Mesothelial cell of epicardium (in vitro differentiated cells): Measurements from ENCODE around the gene PNPO. TPM values are rescaled to one million over a fixed set of nuclear protein-coding genes. Genes with fewer than 3 reads are reported as not detected.

Source experiments
- DNase-seq, 2 experiments: peaks; one replicate each; pipeline ENCODE4 v3.0.0; 2021; ENCODE audit warnings: low spot score in 2 of 2; ENCODE audit not compliant: unreplicated experiment in 2 of 2
- H3K27ac Mint-ChIP-seq: 2 replicates; pipeline ENCODE4 v1.8.0; 2021; ENCODE audit warnings: mixed read lengths
- H3K27me3 Mint-ChIP-seq: 2 replicates; pipeline ENCODE4 v1.8.0; 2021; ENCODE audit warnings: low read depth, mixed read lengths
- H3K36me3 Mint-ChIP-seq: 2 replicates; pipeline ENCODE4 v1.8.0; 2021; ENCODE audit warnings: mixed read lengths
- H3K4me1 Mint-ChIP-seq: 2 replicates; pipeline ENCODE4 v1.8.0; 2021; ENCODE audit warnings: mixed read lengths
- H3K4me3 Mint-ChIP-seq: 2 replicates; pipeline ENCODE4 v1.8.0; 2021; ENCODE audit warnings: mild to moderate bottlenecking, moderate library complexity, mixed read lengths
- H3K9me3 Mint-ChIP-seq: 2 replicates; pipeline ENCODE4 v1.8.0; 2021; ENCODE audit warnings: mixed read lengths
- total RNA-seq: library from RNA; stranded (reverse); gene quantifications from 3 replicates; pipeline ENCODE4 v1.2.1, GENCODE V29; 2021
- TF ChIP-seq, protein P1 (sequence below): fragments of 200-600 bp; sonication (generic); IDR thresholded peaks from one replicate; pipeline ENCODE4 v1.5.0; 2021; ENCODE audit warnings: antibody characterized with exemption; ENCODE audit not compliant: unreplicated experiment

PNPO gene
- total RNA-seq, 1 donor from 2014 or later: 7.4 TPM

DNA sequence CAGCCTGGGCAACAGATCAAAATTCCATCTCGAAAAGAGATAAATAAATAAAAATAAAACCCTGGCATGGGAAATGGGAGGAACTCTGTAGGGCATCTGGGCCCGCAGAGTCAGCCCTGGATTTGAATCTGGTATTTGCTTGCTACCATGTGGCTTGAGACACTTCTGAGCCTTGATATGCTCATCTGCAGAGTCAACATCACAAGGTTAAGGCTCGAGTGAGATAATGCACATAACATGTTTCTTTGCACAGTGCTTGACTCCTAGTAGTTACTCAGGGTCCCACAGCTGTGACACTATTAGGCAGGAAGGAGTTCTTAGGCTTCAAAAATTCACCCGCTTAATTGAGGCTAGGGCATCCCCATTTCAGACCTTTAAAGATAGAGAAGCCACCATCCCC is 50.8 kb downstream of the PNPO start:
- no peak for DNase-seq
- Mint-ChIP-seq H3K9me3 (no peaks in the 10 kb centered on the region), H3K27ac (no peak overlapping the region), H3K4me1 (peaks cover 42% of the 10 kb centered on the region), H3K36me3 (no peaks in the 10 kb centered on the region), H3K4me3 (no peak overlapping the region), H3K27me3 (peaks cover 3% of the 10 kb centered on the region)
- TF ChIP-seq, protein P1, sequence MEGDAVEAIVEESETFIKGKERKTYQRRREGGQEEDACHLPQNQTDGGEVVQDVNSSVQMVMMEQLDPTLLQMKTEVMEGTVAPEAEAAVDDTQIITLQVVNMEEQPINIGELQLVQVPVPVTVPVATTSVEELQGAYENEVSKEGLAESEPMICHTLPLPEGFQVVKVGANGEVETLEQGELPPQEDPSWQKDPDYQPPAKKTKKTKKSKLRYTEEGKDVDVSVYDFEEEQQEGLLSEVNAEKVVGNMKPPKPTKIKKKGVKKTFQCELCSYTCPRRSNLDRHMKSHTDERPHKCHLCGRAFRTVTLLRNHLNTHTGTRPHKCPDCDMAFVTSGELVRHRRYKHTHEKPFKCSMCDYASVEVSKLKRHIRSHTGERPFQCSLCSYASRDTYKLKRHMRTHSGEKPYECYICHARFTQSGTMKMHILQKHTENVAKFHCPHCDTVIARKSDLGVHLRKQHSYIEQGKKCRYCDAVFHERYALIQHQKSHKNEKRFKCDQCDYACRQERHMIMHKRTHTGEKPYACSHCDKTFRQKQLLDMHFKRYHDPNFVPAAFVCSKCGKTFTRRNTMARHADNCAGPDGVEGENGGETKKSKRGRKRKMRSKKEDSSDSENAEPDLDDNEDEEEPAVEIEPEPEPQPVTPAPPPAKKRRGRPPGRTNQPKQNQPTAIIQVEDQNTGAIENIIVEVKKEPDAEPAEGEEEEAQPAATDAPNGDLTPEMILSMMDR: no peak

DNA sequence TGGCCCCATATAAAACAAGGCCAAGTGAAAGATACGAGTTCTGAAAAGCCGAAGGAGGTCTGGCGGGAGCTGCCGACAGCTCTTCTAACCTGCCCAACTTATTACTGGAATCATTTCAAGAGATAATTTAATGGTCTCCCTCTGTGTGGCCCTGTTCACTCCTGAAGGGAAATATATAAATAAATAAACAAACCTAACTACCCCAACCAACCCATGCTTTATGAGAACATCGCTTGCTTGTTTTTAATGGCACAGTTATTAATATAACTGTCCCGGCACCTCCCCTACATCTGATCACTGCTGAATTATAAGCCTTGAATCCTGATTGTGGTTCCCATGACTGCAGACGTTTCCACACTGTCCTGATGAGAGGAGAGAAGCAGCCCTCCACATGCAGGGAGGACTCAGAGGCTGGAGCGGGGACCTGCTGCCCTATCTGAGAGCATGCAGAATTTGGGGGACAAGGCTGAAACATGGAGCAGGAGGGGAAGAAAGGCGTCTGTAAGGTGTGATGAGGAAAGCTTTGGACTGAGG is 51.7 kb downstream of the PNPO start:
- Mint-ChIP-seq H3K9me3 (no peaks in the 10 kb centered on the region), H3K36me3 (no peaks in the 10 kb centered on the region), H3K27me3 (peaks cover 3% of the 10 kb centered on the region), H3K4me3 (no peak overlapping the region), H3K4me1 (peaks cover 35% of the 10 kb centered on the region), H3K27ac (no peak overlapping the region)
- TF ChIP-seq, protein P1: no peak
- no peak for DNase-seq

DNA sequence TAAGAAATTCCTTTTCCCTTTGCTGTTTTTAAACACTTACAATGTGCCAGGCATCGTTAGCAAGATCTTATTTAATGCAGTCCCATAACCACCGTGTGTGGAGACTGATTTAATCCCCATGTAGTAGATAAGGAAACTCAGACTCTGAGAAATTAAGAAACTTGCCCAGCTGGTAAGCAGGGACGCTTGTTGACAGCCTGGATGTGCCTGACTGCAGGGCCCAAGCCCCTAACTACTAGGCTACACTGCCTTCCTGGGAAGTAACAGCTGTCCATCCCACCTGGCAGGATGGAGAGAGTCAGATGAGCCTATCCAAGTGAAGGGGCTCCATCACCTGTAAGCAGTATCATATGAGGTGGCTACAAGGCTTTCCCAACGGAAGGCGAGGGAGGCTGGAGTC is 52.6 kb downstream of the PNPO start:
- Mint-ChIP-seq H3K36me3 (no peaks in the 10 kb centered on the region), H3K4me1 (peaks cover 31% of the 10 kb centered on the region)

DNA sequence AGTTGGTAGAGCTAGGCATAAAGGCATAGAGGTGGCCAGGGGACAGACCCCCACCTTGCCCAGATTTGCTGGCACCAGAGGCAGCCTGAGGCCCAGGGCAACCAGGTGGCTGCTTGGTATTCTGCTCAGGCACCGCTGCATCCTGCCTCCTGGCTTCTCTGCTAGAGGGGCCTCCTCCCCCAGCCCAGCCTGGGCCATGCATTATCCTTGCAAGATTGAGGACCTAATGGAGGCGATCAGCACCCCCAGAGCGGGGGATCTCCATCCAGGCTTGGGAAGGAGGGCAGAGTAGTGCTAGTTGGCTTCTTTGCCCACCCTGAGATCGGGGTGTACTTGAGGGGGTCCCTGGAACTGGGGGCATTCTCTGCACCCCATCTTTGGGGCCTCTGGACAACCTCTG is 53.4 kb downstream of the PNPO start:
- H3K4me1 Mint-ChIP-seq: peaks cover 24% of the 10 kb centered on the region
- no peaks in the 10 kb centered on the region for H3K9me3 Mint-ChIP-seq
- H3K4me3 Mint-ChIP-seq: no peak overlapping the region
- no peaks in the 10 kb centered on the region for H3K36me3 Mint-ChIP-seq
- TF ChIP-seq, protein P1: no peak
- DNase-seq: no peak
- no peaks in the 10 kb centered on the region for H3K27me3 Mint-ChIP-seq
- H3K27ac Mint-ChIP-seq: no peak overlapping the region

More for the DNA sequence above, 52.6 kb downstream of the PNPO start:
- H3K9me3 Mint-ChIP-seq: no peaks in the 10 kb centered on the region
- TF ChIP-seq, protein P1: no peak
- no peak overlapping the region for H3K27ac Mint-ChIP-seq
- no peak overlapping the region for H3K4me3 Mint-ChIP-seq
- peaks cover 3% of the 10 kb centered on the region for H3K27me3 Mint-ChIP-seq
- DNase-seq: no peak

DNA sequence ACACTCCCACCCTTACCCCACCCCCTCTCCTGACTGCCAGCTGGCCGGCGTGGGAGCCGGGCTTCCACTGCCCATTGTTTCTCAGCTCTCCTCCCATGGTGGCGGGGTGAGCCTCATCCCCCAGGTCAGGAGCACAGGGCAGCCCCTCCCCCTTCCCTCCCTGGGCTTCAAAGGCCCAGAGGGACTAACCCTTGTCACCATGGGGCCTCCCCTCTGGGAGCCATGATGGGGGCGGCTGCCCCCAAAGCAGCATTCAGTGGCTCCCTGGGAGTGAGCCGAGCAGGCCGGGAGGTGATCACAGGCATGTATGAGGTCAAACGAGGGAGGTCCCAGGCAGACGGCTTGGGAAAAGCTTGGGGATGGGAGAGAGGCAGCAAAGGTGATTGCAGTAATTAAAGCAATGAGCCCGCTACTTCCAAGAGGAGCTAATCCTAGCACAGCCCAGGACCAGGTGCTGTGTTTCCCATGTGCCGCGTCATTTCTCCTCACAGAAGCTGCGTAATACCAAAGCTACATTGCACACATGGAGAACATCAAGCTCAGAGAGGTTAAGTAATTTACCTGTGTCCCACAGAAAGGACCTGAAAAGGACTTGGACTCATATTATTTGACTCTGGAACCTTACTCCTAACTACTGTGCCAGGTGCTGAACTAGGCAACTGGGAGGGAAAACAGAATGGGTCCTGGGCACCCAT is 54.0 kb downstream of the PNPO start:
- Mint-ChIP-seq H3K9me3 (no peaks in the 10 kb centered on the region), H3K27me3 (no peaks in the 10 kb centered on the region), H3K4me3 (no peak overlapping the region), H3K27ac (no peak overlapping the region), H3K4me1 (peaks cover 24% of the 10 kb centered on the region), H3K36me3 (no peaks in the 10 kb centered on the region)
- no peak for DNase-seq
- TF ChIP-seq, protein P1: no peak

DNA sequence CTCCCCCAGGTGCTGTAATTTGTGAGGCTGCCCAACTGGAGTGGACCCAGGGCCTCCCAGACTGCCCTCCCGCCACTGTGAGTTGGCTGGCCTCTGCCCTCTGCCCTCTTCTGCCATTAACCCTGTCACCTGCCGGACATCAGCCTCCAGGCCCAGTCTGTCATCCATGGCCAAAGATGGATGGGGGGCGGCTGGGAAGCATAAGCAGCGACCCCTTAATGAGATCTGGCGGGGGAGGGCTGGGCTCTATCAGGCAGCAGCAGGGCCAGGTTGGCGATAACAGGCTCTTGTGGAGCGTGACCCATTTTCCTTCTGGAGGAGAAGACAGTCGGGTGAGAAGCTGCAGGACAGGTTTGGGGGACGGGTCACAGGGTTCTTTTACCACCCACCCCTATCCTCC is 54.8 kb downstream of the PNPO start:
- Mint-ChIP-seq H3K36me3 (no peaks in the 10 kb centered on the region), H3K4me1 (peaks cover 18% of the 10 kb centered on the region), H3K4me3 (no peak overlapping the region), H3K27ac (no peak overlapping the region), H3K9me3 (no peaks in the 10 kb centered on the region), H3K27me3 (no peaks in the 10 kb centered on the region)
- DNase-seq: no peak
- TF ChIP-seq, protein P1: no peak
